Transverse colon (tissue), 4 donors: ENCODE measurements around the gene DCBLD2.

Experiments
- POLR2AphosphoS5 ChIP-seq, 3 donors: sonication (generic); formaldehyde crosslinking; IDR thresholded peaks; one replicate each; pipeline ENCODE4 v1.6.1; 2016; ENCODE audit warnings: antibody characterized with exemption in 3 of 3
- TF ChIP-seq, protein P1 (sequence below), 5 experiments: fragments of 200-600 bp in 3 of 5; fragments of 450-650 bp in 2 of 5; sonication (generic) in 3 of 5; IDR thresholded peaks; 1 replicate in 2 of 5; 2 replicates in 3 of 5; pipeline ENCODE4 v1.5.1; 2016 to 2017; ENCODE audit warnings: antibody characterized with exemption in 5 of 5, inconsistent platforms in 3 of 5, mild to moderate bottlenecking in 2 of 5, moderate library complexity in 1 of 5

DNA sequence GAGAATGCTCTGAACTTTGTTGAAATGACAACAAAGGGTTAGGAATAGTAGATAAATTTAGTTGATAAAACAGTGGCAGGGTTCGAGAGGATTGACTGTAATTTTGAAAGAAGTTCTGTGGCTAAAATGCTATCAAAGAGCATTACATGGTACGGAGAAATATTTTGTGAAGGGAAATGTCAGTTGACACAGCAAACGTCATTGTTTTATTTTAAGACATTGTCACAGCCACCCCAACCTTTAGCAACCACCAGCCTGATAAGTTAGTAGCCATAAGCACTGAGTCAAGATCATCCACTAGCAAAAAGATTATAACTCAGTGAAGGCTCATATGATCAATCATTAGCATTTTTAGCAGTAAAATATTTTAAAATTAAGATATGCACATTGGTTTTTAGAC, 147.0 kb downstream of the DCBLD2 start:
- TF ChIP-seq, protein P1, sequence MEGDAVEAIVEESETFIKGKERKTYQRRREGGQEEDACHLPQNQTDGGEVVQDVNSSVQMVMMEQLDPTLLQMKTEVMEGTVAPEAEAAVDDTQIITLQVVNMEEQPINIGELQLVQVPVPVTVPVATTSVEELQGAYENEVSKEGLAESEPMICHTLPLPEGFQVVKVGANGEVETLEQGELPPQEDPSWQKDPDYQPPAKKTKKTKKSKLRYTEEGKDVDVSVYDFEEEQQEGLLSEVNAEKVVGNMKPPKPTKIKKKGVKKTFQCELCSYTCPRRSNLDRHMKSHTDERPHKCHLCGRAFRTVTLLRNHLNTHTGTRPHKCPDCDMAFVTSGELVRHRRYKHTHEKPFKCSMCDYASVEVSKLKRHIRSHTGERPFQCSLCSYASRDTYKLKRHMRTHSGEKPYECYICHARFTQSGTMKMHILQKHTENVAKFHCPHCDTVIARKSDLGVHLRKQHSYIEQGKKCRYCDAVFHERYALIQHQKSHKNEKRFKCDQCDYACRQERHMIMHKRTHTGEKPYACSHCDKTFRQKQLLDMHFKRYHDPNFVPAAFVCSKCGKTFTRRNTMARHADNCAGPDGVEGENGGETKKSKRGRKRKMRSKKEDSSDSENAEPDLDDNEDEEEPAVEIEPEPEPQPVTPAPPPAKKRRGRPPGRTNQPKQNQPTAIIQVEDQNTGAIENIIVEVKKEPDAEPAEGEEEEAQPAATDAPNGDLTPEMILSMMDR (IDR thresholded peaks at IDR 0.05), result no peak
- TF ChIP-seq POLR2AphosphoS5 (IDR thresholded peaks at IDR 0.05), result no peak
